HepG2 (cell line): Measurements from ENCODE around the gene CFAP210. TPM values are rescaled to one million over a fixed set of nuclear protein-coding genes. Genes with fewer than 3 reads are reported as not detected.

ENCODE experiments used
- ATAC-seq: fragments of 200-7000 bp; cut with Tn5 transposase; 3 replicates; pipeline ENCODE4 v1.9.1; 2020; ENCODE audit warnings: mild to moderate bottlenecking, moderate library complexity
- BruUV-seq: library from RNA; stranded (reverse); fragments of 400-500 nt; replicated peaks from 2 replicates; lab custom pipeline; 2021; lab: Mats Ljungman, UMichigan
- CTCF ChIA-PET: fragments of 300-600 bp; formaldehyde crosslinking; extraction: SDS; loops from one replicate; lab custom pipeline; 2021; ENCODE audit warnings: low total read pairs, inconsistent platforms, low intra/inter-chr PET ratio; lab: Yijun Ruan, JAX
- POLR2A ChIA-PET: fragments of 350-600 bp; sonication (Branson Sonifier 250); formaldehyde crosslinking; loops from one replicate; lab custom pipeline; 2020; ENCODE audit warnings: antibody characterized with exemption, inconsistent platforms; lab: Yijun Ruan, JAX
- DNase-seq: peaks from one replicate; pipeline ENCODE4 v3.0.0-alpha.2; 2015; ENCODE audit warnings: low spot score
- FAIRE-seq: peaks from 3 replicates; lab custom pipeline; 2011; peaks lifted over from hg19 to GRCh38; lab: Jason Lieb, UNC
- H2AFZ ChIP-seq: one replicate; pipeline ENCODE4 v1.6.1; 2011; ENCODE audit warnings: low read length, inconsistent platforms
- H3K27ac ChIP-seq: fragments of 300-600 bp; 3 replicates; pipeline ENCODE4 v1.8.0; 2011; ENCODE audit warnings: mixed run types, mild to moderate bottlenecking, mixed read lengths, low read length, inconsistent platforms; ENCODE audit not compliant: insufficient read depth; ENCODE audit errors: extremely low read length
- H3K27me3 ChIP-seq, 2 experiments: fragments of 200-600 bp in 1 of 2; 2 replicates in 1 of 2; 3 replicates in 1 of 2; pipeline versions ENCODE4 v1.6.0 to v1.8.0; 2011; ENCODE audit warnings: low read length in 2 of 2, mild to moderate bottlenecking in 2 of 2, moderate library complexity in 2 of 2, inconsistent platforms in 1 of 2; ENCODE audit not compliant: insufficient read depth in 2 of 2, control insufficient read depth in 1 of 2
- H3K36me3 ChIP-seq, 2 experiments: fragments of 200-600 bp in 1 of 2; replicated peaks in 1 of 2; 2 replicates in 1 of 2; 3 replicates in 1 of 2; pipeline versions ENCODE4 v1.5.1 to v1.8.0; 2011; ENCODE audit warnings: low read length in 2 of 2, inconsistent platforms in 1 of 2; ENCODE audit not compliant: insufficient read depth in 2 of 2, control insufficient read depth in 1 of 2
- H3K4me1 ChIP-seq: 2 replicates; pipeline ENCODE4 v1.5.1; 2012; ENCODE audit warnings: low read length, inconsistent platforms; ENCODE audit not compliant: insufficient read depth
- H3K4me2 ChIP-seq: 2 replicates; pipeline ENCODE4 v1.6.0; 2011; ENCODE audit warnings: low read depth, low read length, inconsistent platforms
- H3K4me3 ChIP-seq, 3 experiments: fragments of 200-600 bp in 1 of 3; sonication (generic), shearing (Covaris generic) in 1 of 3; replicated peaks in 1 of 3; 2 replicates each; pipeline ENCODE4 v1.5.1; 2011 to 2016; ENCODE audit warnings: low read length in 3 of 3, inconsistent platforms in 2 of 3, low read depth in 2 of 3, mild to moderate bottlenecking in 2 of 3, control low read depth in 1 of 3, mixed read lengths in 1 of 3; ENCODE audit not compliant: insufficient read depth in 1 of 3
- H3K79me2 ChIP-seq: one replicate; pipeline ENCODE4 v1.6.1; 2011; ENCODE audit warnings: low read length, inconsistent platforms; ENCODE audit not compliant: insufficient read depth
- H3K9ac ChIP-seq: 2 replicates; pipeline ENCODE4 v1.6.0; 2011; ENCODE audit warnings: mild to moderate bottlenecking, low read depth, low read length, inconsistent platforms; ENCODE audit not compliant: insufficient read depth
- H3K9me3 ChIP-seq: 2 replicates; pipeline ENCODE4 v1.5.1; 2012; ENCODE audit warnings: mild to moderate bottlenecking, low read length
- H4K20me1 ChIP-seq: 2 replicates; pipeline ENCODE4 v1.6.0; 2011; ENCODE audit warnings: inconsistent platforms, mild to moderate bottlenecking, low read length, moderate library complexity; ENCODE audit not compliant: insufficient read depth
- EP300 ChIP-seq, 3 experiments: sonication (generic) in 1 of 3; formaldehyde crosslinking in 1 of 3; IDR thresholded peaks; 2 replicates each; pipeline versions ENCODE4 v1.5.1 to v1.6.1; 2011 to 2020; ENCODE audit warnings: low read depth in 2 of 3, low read length in 2 of 3, borderline replicate concordance in 1 of 3, improper control_type of control experiment in 1 of 3, mild to moderate bottlenecking in 1 of 3, missing genetic modification reagents in 1 of 3, moderate library complexity in 1 of 3
- RBM39 ChIP-seq: fragments of 200-400 bp; formaldehyde crosslinking; IDR thresholded peaks from one replicate; pipeline ENCODE4 v1.6.1; 2018; ENCODE audit warnings: antibody characterized with exemption, mild to moderate bottlenecking, low read depth, low read length; ENCODE audit not compliant: poor library complexity, severe bottlenecking
- SRF ChIP-seq: IDR thresholded peaks from 2 replicates; pipeline ENCODE4 v1.6.1; 2011; ENCODE audit warnings: mild to moderate bottlenecking, low read depth, low read length, moderate library complexity
- ZKSCAN5 ChIP-seq: sonication (generic); formaldehyde crosslinking; IDR thresholded peaks from 2 replicates; pipeline ENCODE4 v1.5.1; 2020; ENCODE audit warnings: mild to moderate bottlenecking, missing genetic modification reagents
- ZNF605 ChIP-seq: sonication (generic); formaldehyde crosslinking; IDR thresholded peaks from 2 replicates; pipeline ENCODE4 v1.8.0; 2022; ENCODE audit warnings: mild to moderate bottlenecking, missing genetic modification reagents
- WGBS: methylation state at CpG from one replicate; pipeline ENCODE4 v1.1.6; 2017; ENCODE audit warnings: low lambda C conversion rate; 5-methylcytosine and 5-hydroxymethylcytosine counted together
- in situ Hi-C: cut with HindIII; loops from 2 replicates; pipeline ENCODE4 v1.10.0; 2017; ENCODE audit warnings: low pct_unique_long_range_greater_than_20kb; ENCODE audit not compliant: extremely low pct_ligation_motif_present
- intact Hi-C: fragments of 100-400 bp; cut with micrococcal nuclease; formaldehyde crosslinking; loops from one replicate; pipeline ENCODE4 v1.10.0; 2022; ENCODE audit not compliant: unreplicated experiment
- polyA plus RNA-seq, 8 experiments: library from polyadenylated mRNA; depleted of rRNA in 3 of 8; stranded (reverse) in 7 of 8; unstranded in 1 of 8; fragments of >200 nt; fragmentation: Illumina TruSeq in 4 of 8; extraction: Trizol in 4 of 8; gene quantifications; 2 replicates each; pipeline versions ENCODE4 v1.2.1 to v1.2.3, GENCODE V29; 2011 to 2016; ENCODE audit warnings: low read depth in 4 of 8, missing spikeins in 1 of 8, mixed read lengths in 1 of 8; ENCODE audit not compliant: insufficient read depth in 1 of 8
- total RNA-seq, 5 experiments: library from RNA; depleted of rRNA; stranded (reverse); fragments of >200 nt; fragmentation: Illumina TruSeq; extraction: Trizol; gene quantifications; 2 replicates each; pipeline ENCODE4 v1.2.3, GENCODE V29; 2016; ENCODE audit warnings: low read depth in 1 of 5

CFAP210 gene
- total and polyA plus RNA-seq, 2 of the 13 experiments (the other 11 are each of a cell fraction or from before 2014, with no cell fraction given): 0.18 TPM; not detected in 1

- Histone ChIP-seq H3K4me3 (no peak overlapping the region), H3K4me1 (no peaks in the 10 kb centered on the region), H3K79me2 (no peaks in the 10 kb centered on the region), H2AFZ (no peak overlapping the region), H4K20me1 (no peaks in the 10 kb centered on the region), H3K9ac (no peak overlapping the region), H3K27me3 (no peaks in the 10 kb centered on the region), H3K36me3 (no peaks in the 10 kb centered on the region), H3K4me2 (no peak overlapping the region), H3K27ac (no peak overlapping the region), H3K9me3 (no peaks in the 10 kb centered on the region)
- in situ Hi-C loops: no loop called here
- ChIA-PET POLR2A (no interaction called here), CTCF (no interaction called here)
- ATAC-seq (peak; percentile 72; the same call in 2 of the 3 replicates), DNase-seq (no peak), FAIRE-seq (no peak)
- intact Hi-C loops: no loop called here
- BruUV-seq: no TSS peak
- TF ChIP-seq ZNF605 (CRISPR knock-in tag) (no peak), SRF (no peak), ZKSCAN5 (CRISPR knock-in tag) (no peak), EP300 (IDR thresholded peaks at IDR 0.05; ENCODE audit: low read depth in 2 of 2, low read length in 2 of 2) (no peak), EP300 (CRISPR knock-in tag; IDR thresholded peaks at IDR 0.05; ENCODE audit: borderline replicate concordance) (no peak)
- WGBS: 5% methylated on average over 3 of the region's 3 CpGs
Observed at GRCh38 chr2:169661265-169661664, 32.9 kb downstream of the CFAP210 start.

GRCh38 chr2:169659320-169659719, 34.9 kb downstream of the CFAP210 start:
- no peak overlapping the region for H3K4me2 ChIP-seq
- H3K27ac ChIP-seq: no peak overlapping the region
- intact Hi-C loops: no loop called here
- no peaks in the 10 kb centered on the region for H3K9me3 ChIP-seq
- H3K4me1 ChIP-seq: no peaks in the 10 kb centered on the region
- no peak overlapping the region for H2AFZ ChIP-seq
- no TSS peak for BruUV-seq
- H3K27me3 ChIP-seq: no peaks in the 10 kb centered on the region
- POLR2A ChIA-PET: no interaction called here
- H3K4me3 ChIP-seq: no peak overlapping the region
- no peak for DNase-seq
- no peaks in the 10 kb centered on the region for H3K36me3 ChIP-seq
- H3K79me2 ChIP-seq: no peaks in the 10 kb centered on the region
- 37% methylated on average over 1 of the region's 1 CpG for WGBS
- FAIRE-seq: no peak
- no peak overlapping the region for H3K9ac ChIP-seq
- no peak for ATAC-seq
- in situ Hi-C loops: no loop called here
- CTCF ChIA-PET: no interaction called here
- no peaks in the 10 kb centered on the region for H4K20me1 ChIP-seq
- TF ChIP-seq RBM39: no peak
